ENCODE data around the gene SLC6A9. TPM values are rescaled to one million over a fixed set of nuclear protein-coding genes. Genes with fewer than 3 reads are reported as not detected.

Gene SLC6A9
- total RNA-seq, 1 donor from 2014 or later: 30.9 TPM

DNA sequence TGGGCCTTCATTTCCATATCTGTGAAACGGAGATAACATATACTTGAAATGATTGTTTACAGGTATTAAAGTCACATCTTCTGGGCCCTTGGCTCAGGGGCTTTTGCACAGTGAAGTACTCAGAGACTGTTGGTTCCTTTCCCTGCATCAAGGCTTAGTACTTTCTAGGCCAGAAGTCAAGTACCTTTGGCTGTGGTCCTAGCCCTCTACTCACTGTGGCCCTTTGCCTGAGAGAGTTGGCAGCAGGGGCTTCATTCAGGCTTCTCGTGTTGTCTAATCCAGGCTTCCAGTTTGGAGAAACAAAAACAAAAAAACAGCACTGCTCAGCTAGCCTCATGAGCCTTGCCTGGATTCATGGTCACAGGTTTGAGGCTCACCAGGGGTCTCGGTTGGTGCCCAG is 69.6 kb downstream of the SLC6A9 start:
- Mint-ChIP-seq H3K27ac (no peak overlapping the region), H3K4me3 (no peak overlapping the region), H3K27me3 (ENCODE audit: low read depth) (no peaks in the 10 kb centered on the region), H3K36me3 (peaks cover 6% of the 10 kb centered on the region), H3K4me1 (no peaks in the 10 kb centered on the region), H3K9me3 (no peaks in the 10 kb centered on the region)
- no peak for DNase-seq (ENCODE audit: low spot score in 2 of 2, unreplicated experiment in 2 of 2)
- TF ChIP-seq, protein P1, sequence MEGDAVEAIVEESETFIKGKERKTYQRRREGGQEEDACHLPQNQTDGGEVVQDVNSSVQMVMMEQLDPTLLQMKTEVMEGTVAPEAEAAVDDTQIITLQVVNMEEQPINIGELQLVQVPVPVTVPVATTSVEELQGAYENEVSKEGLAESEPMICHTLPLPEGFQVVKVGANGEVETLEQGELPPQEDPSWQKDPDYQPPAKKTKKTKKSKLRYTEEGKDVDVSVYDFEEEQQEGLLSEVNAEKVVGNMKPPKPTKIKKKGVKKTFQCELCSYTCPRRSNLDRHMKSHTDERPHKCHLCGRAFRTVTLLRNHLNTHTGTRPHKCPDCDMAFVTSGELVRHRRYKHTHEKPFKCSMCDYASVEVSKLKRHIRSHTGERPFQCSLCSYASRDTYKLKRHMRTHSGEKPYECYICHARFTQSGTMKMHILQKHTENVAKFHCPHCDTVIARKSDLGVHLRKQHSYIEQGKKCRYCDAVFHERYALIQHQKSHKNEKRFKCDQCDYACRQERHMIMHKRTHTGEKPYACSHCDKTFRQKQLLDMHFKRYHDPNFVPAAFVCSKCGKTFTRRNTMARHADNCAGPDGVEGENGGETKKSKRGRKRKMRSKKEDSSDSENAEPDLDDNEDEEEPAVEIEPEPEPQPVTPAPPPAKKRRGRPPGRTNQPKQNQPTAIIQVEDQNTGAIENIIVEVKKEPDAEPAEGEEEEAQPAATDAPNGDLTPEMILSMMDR (IDR thresholded peaks at IDR 0.05; ENCODE audit: unreplicated experiment): no peak

DNA sequence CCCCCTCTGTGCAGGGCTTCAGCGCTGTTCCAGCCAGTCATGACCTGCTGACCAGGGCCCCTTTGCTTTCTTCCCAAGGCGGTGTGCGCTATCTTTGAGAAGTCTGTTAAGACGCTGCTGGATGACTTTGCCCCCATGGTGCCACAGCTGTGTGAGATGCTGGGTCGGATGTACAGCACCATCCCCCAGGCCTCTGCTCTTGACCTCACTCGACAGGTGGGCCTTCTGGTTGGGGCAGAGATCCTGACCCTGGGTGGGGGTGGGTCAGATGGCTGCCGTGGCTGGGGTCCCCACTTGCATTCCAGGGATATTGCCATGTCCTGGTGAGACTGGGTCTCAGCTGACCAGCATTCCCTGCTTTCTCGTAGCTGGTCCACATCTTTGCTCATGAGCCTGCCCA is 70.5 kb downstream of the SLC6A9 start:
- DNase-seq (ENCODE audit: low spot score in 2 of 2, unreplicated experiment in 2 of 2): no peak
- H3K4me3 Mint-ChIP-seq: no peak overlapping the region
- H3K9me3 Mint-ChIP-seq: no peaks in the 10 kb centered on the region
- no peak overlapping the region for H3K27ac Mint-ChIP-seq
- TF ChIP-seq, protein P1 (IDR thresholded peaks at IDR 0.05; ENCODE audit: unreplicated experiment): no peak
- H3K4me1 Mint-ChIP-seq: no peaks in the 10 kb centered on the region
- H3K36me3 Mint-ChIP-seq: peaks cover 5% of the 10 kb centered on the region
- no peaks in the 10 kb centered on the region for H3K27me3 Mint-ChIP-seq (ENCODE audit: low read depth)

DNA sequence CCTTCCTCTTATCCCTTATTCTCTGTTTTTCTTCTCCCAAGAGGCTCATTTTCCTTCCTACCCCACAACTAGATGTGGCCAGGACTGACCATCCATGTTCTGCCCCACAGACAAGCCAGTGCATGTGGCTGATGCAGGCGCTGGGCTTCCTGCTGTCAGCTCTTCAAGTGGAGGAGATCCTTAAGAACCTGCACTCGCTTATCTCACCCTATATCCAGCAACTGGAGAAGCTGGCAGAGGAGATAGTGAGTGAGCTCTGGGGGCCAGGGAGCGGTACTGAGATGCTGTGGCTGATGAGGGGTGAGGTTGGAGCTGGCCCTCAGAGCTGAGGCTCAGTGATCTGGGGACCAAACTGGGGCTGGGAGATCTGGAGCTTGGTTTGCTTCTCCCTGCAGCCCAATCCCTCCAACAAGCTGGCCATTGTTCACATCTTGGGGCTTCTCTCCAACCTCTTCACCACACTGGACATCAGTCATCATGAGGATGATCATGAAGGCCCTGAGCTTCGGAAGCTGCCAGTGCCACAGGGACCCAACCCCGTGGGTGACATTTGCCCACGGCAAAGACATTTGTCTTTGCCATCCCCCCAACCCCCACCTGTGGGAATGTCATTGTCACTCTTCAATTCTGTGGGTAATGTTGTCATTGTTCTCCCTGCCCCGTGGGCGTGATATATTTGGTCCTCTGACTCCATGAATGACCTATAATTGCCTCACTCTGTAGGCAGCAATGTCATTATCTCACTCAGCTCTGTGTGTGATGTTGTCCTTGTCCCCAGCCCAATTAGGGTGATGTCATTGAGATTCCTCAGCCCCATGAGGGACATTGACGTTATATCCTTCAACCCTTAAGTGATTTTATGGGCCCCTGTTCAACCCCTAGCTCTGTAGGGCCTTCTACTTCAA is 72.7 kb downstream of the SLC6A9 start:
- H3K4me3 Mint-ChIP-seq: no peak overlapping the region
- peaks cover 5% of the 10 kb centered on the region for H3K36me3 Mint-ChIP-seq
- H3K9me3 Mint-ChIP-seq: no peaks in the 10 kb centered on the region
- H3K4me1 Mint-ChIP-seq: peaks cover under 1% of the 10 kb centered on the region
- H3K27me3 Mint-ChIP-seq (ENCODE audit: low read depth): no peaks in the 10 kb centered on the region
- no peak for DNase-seq (ENCODE audit: low spot score in 2 of 2, unreplicated experiment in 2 of 2)
- TF ChIP-seq, protein P1 (IDR thresholded peaks at IDR 0.05; ENCODE audit: unreplicated experiment): no peak
- no peak overlapping the region for H3K27ac Mint-ChIP-seq

DNA sequence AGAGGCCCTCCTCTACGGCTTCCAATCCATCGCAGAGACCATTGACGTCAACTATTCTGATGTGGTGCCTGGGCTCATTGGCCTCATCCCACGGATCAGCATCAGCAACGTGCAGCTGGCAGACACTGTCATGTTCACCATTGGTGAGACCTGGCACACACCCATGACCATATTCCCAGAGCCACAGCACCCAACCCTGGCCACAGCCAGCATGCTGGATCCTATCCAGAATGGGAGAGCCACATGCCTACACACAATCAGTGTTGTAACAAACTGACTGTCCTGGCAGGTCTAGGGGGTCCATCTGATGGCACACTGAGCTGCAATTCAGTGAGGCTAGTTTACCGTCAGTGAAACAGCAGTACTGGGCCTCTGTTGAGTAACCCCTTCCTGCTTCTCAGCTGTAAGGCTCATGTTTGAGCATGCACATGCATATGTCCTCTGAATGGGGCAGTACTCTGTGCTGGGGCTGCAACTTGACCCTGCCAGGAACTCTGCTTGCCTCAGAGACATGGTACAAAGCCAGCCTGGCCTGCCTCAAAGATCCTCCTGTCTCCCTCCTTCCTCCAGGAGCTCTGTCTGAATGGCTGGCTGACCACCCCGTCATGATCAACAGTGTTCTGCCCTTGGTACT is 73.7 kb downstream of the SLC6A9 start:
- H3K27me3 Mint-ChIP-seq (ENCODE audit: low read depth): no peaks in the 10 kb centered on the region
- H3K4me3 Mint-ChIP-seq: no peak overlapping the region
- H3K36me3 Mint-ChIP-seq: peaks cover 5% of the 10 kb centered on the region
- peaks cover 9% of the 10 kb centered on the region for H3K4me1 Mint-ChIP-seq
- H3K27ac Mint-ChIP-seq: no peak overlapping the region
- TF ChIP-seq, protein P1 (IDR thresholded peaks at IDR 0.05; ENCODE audit: unreplicated experiment): no peak
- H3K9me3 Mint-ChIP-seq: no peaks in the 10 kb centered on the region
- no peak for DNase-seq (ENCODE audit: low spot score in 2 of 2, unreplicated experiment in 2 of 2)

DNA sequence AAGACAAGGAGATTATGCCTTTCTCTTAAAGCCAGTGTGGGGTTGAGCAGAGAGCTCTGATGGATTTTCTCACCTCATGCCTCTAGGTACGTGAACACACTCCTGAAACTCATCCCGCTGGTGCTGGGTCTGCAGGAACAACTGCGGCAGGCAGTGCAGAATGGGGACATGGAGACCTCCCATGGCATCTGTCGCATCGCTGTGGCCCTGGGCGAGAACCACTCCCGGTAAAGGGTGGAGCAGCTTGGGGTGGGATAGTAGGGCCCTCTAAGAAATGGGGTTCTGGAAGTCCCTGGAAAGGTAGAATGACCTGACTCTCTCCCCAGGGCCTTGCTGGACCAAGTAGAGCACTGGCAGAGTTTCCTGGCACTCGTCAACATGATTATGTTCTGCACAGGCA is 75.0 kb downstream of the SLC6A9 start:
- Mint-ChIP-seq H3K4me3 (no peak overlapping the region), H3K36me3 (peaks cover 5% of the 10 kb centered on the region), H3K9me3 (no peaks in the 10 kb centered on the region), H3K4me1 (peaks cover 9% of the 10 kb centered on the region), H3K27ac (no peak overlapping the region), H3K27me3 (ENCODE audit: low read depth) (no peaks in the 10 kb centered on the region)
- no peak for DNase-seq (ENCODE audit: low spot score in 2 of 2, unreplicated experiment in 2 of 2)
- TF ChIP-seq, protein P1 (IDR thresholded peaks at IDR 0.05; ENCODE audit: unreplicated experiment): no peak
